Measurements from ENCODE around the gene TCTN3. TPM values are rescaled to one million over a fixed set of nuclear protein-coding genes. Genes with fewer than 3 reads are reported as not detected.
A peak's percentile ranks its signal among the peaks of the same experiment; 100 is the strongest.
"Not testable (repeated sequence)": the region's sequence is repeated elsewhere in the genome, so short reads cannot be mapped to it uniquely, and the experiment has no call there.

The TCTN3 gene
- total RNA-seq, 1 donor from 2014 or later, result 25.2 TPM

GRCh38 chr10:95683966-95684365 is 9.8 kb downstream of the TCTN3 start:
- DNase-seq, result no peak

GRCh38 chr10:95675403-95676116 is 18.2 kb downstream of the TCTN3 start:
- no peak for DNase-seq

GRCh38 chr10:95674643-95675042 is 19.1 kb downstream of the TCTN3 start:
- DNase-seq, result no peak

GRCh38 chr10:95672641-95673040 is 21.1 kb downstream of the TCTN3 start:
- not testable (repeated sequence) for DNase-seq

GRCh38 chr10:95664543-95664942 is 29.2 kb downstream of the TCTN3 start:
- no peak for DNase-seq

- DNase-seq, result no peak
Observed at GRCh38 chr10:95663496-95663895, 30.2 kb downstream of the TCTN3 start.

GRCh38 chr10:95661818-95662217 is 31.9 kb downstream of the TCTN3 start:
- no peak for DNase-seq

- DNase-seq, result no peak
Observed at GRCh38 chr10:95660283-95660682, 33.4 kb downstream of the TCTN3 start.

GRCh38 chr10:95657250-95657649 is 36.5 kb downstream of the TCTN3 start:
- DNase-seq, result no peak

GRCh38 chr10:95656291-95657164 is 37.2 kb downstream of the TCTN3 start, which contains the start of gene ALDH18A1:
ALDH18A1 (minus strand) TSS chr10:95656711; CDS start chr10:95653377, 3,334 bp downstream.
- peak; percentile 98 for DNase-seq

GRCh38 chr10:95655571-95656290 is 38.0 kb downstream of the TCTN3 start:
- DNase-seq, result peak; percentile 27

GRCh38 chr10:95653895-95654294 is 39.8 kb downstream of the TCTN3 start:
- DNase-seq, result no peak

- DNase-seq, result no peak
Observed at GRCh38 chr10:95651346-95652060, 42.2 kb downstream of the TCTN3 start.

GRCh38 chr10:95650232-95650631 is 43.5 kb downstream of the TCTN3 start:
- DNase-seq, result no peak

- DNase-seq, result no peak
Observed at GRCh38 chr10:95648138-95648537, 45.6 kb downstream of the TCTN3 start.

GRCh38 chr10:95646160-95646559 is 47.6 kb downstream of the TCTN3 start:
- no peak for DNase-seq

GRCh38 chr10:95644901-95645300 is 48.8 kb downstream of the TCTN3 start:
- DNase-seq, result no peak

GRCh38 chr10:95640891-95641315 is 52.8 kb downstream of the TCTN3 start:
- no peak for DNase-seq

- no peak for DNase-seq
Observed at GRCh38 chr10:95637911-95638310, 55.8 kb downstream of the TCTN3 start.

GRCh38 chr10:95637140-95637539 is 56.6 kb downstream of the TCTN3 start:
- no peak for DNase-seq

GRCh38 chr10:95635319-95635733 is 58.4 kb downstream of the TCTN3 start:
- DNase-seq, result no peak

GRCh38 chr10:95628786-95629185 is 64.9 kb downstream of the TCTN3 start:
- DNase-seq, result no peak
